Adrenal gland (tissue), 12 donors: ENCODE results near the gene JOSD1. TPM values are rescaled to one million over a fixed set of nuclear protein-coding genes. Genes with fewer than 3 reads are reported as not detected.

Experiments used
- DNase-seq, 7 donors: peaks; one replicate each; pipeline ENCODE4 v3.0.0-alpha.2; 2019 to 2020
- H3K27ac ChIP-seq, 5 donors: fragments of 200-600 bp; sonication (generic) in 4 of 5; 1 replicate in 3 of 5; 2 replicates in 2 of 5; pipeline versions ENCODE4 v1.5.1 to v1.8.0; 2016 to 2020; ENCODE audit warnings: mild to moderate bottlenecking in 1 of 5
- H3K27me3 ChIP-seq: fragments of 200-600 bp; 2 replicates; pipeline ENCODE4 v1.8.0; 2021
- H3K36me3 ChIP-seq, 2 donors: fragments of 200-600 bp; replicated peaks in 1 of 2; 1 replicate in 1 of 2; 2 replicates in 1 of 2; pipeline versions ENCODE4 v1.5.1 to v1.8.0; 2018 to 2022
- H3K4me1 ChIP-seq, 2 donors: fragments of 200-600 bp; replicated peaks in 1 of 2; 1 replicate in 1 of 2; 2 replicates in 1 of 2; pipeline versions ENCODE4 v1.5.1 to v1.8.0; 2018 to 2021
- H3K4me3 ChIP-seq, 4 donors: fragments of 200-600 bp; sonication (generic) in 3 of 4; one replicate each; pipeline ENCODE4 v1.5.1; 2016 to 2018
- H3K9me3 ChIP-seq, 3 donors: fragments of 200-600 bp; sonication (generic) in 1 of 3; replicated peaks in 1 of 3; 1 replicate in 2 of 3; 2 replicates in 1 of 3; pipeline versions ENCODE4 v1.5.1 to v1.8.0; 2016 to 2021
- POLR2A ChIP-seq, 2 donors: fragments of 450-650 bp; IDR thresholded peaks; one replicate each; pipeline ENCODE4 v1.6.1; 2017; ENCODE audit warnings: antibody characterized with exemption in 2 of 2, mild to moderate bottlenecking in 2 of 2, moderate library complexity in 1 of 2
- WGBS, 4 donors: extraction: QIAGEN DNeasy Blood & Tissue Kit in 2 of 4; methylation state at CpG; one replicate each; pipeline versions ENCODE4 v1.1.5 to v1.1.7; 2013 to 2017; 5-methylcytosine and 5-hydroxymethylcytosine counted together
- intact Hi-C, 2 donors: fragments of 100-400 bp; cut with DNase I; formaldehyde crosslinking; loops; one replicate each; pipeline versions ENCODE4 v1.14.1 to v1.15.0; 2022 to 2023
- polyA plus RNA-seq, 3 donors: library from polyadenylated mRNA; stranded (reverse); fragments of 200-250 nt in 2 of 3; fragments of 350-450 nt in 1 of 3; fragmentation: Illumina TruSeq in 1 of 3; extraction: RNeasy Lipid Tissue Mini Kit (QIAGEN cat#74804) in 1 of 3; gene quantifications; one replicate each; pipeline ENCODE4 v1.2.3, GENCODE V29; 2013 to 2014
- total RNA-seq, 9 donors: library from RNA; depleted of rRNA in 4 of 9; stranded (reverse); fragments of >200 nt in 4 of 9; fragments of 120-200 nt in 1 of 9; fragmentation: NEBNext Ultra II Directional in 1 of 9; extraction: Animal tissue kit (Norgen Biotek cat#: 25700) in 1 of 9; gene quantifications; one replicate each; pipeline versions ENCODE4 v1.1.0 to v1.2.4, GENCODE V29; 2013 to 2023
- TF ChIP-seq, protein P1 (sequence below), 6 experiments: fragments of 450-650 bp in 4 of 6; fragments of 200-600 bp in 2 of 6; sonication (generic) in 1 of 6; IDR thresholded peaks; 1 replicate in 5 of 6; 2 replicates in 1 of 6; pipeline versions ENCODE4 v1.5.1 to v1.8.0; 2016 to 2021; ENCODE audit warnings: antibody characterized with exemption in 6 of 6, mild to moderate bottlenecking in 2 of 6, moderate library complexity in 1 of 6
- donor health status: healthy with polysubstance abuse.
- donor health status: Bipolar disorder and iron deficiency.
- donor health status: DM: yes; HTN: yes; CAD: no.
- donor health status: DM: no; HTN: no; CAD: no.
- donor health status: DM: no; HTN: no; CAD: no.
- donor health status: DM: yes; HTN: yes; CAD: no.

JOSD1 gene
- total and polyA plus RNA-seq, 12 donors = 14.3 to 93.4 (median 42.4) TPM

DNA sequence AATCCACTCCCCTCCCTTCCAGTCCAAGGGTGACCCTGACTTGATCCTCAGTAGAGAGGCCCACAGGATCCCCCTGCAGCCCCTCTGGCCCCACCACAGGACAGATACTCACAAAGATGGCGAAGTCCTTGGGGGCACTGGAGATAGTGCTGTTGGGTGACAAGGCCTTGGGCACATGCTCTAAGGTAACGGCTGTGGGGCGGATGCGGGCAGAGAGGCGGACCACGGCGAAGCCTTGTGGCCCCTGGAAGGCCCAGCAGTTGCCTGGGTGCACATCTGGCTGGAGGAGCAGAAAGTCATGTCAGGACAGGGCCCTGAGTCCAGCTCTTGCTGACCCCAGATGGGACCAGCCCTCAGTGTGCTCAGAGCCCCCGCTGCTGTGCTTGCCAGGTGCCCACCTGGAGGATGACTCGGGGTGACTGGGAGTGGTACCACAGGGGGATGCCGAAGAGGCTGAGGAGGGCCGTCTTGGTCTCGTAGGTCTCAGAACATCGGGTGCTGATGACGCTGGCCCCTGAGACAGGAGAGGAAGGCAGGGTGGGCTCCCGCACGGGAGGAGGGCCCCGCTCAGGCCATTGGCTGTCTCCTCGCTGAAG lies 37.8 kb upstream of the JOSD1 start:
- Histone ChIP-seq H3K4me3 (no peak overlapping the region), H3K36me3 (peaks cover 0 to 85% of the 10 kb centered on the region in 2 donors), H3K9me3 (no peaks in the 10 kb centered on the region), H3K27ac (no peak overlapping the region), H3K27me3 (no peaks in the 10 kb centered on the region), H3K4me1 (peaks cover 10 to 11% of the 10 kb centered on the region in 2 donors)
- WGBS, 4 donors = 92 to 97% (median 93%) methylated on average over 16 to 18 of the region's 18 CpGs
- TF ChIP-seq, protein P1, sequence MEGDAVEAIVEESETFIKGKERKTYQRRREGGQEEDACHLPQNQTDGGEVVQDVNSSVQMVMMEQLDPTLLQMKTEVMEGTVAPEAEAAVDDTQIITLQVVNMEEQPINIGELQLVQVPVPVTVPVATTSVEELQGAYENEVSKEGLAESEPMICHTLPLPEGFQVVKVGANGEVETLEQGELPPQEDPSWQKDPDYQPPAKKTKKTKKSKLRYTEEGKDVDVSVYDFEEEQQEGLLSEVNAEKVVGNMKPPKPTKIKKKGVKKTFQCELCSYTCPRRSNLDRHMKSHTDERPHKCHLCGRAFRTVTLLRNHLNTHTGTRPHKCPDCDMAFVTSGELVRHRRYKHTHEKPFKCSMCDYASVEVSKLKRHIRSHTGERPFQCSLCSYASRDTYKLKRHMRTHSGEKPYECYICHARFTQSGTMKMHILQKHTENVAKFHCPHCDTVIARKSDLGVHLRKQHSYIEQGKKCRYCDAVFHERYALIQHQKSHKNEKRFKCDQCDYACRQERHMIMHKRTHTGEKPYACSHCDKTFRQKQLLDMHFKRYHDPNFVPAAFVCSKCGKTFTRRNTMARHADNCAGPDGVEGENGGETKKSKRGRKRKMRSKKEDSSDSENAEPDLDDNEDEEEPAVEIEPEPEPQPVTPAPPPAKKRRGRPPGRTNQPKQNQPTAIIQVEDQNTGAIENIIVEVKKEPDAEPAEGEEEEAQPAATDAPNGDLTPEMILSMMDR (IDR thresholded peaks at IDR 0.05) = no peak
- no peak for TF ChIP-seq POLR2A (IDR thresholded peaks at IDR 0.05)
- DNase-seq = no peak
- intact Hi-C loops = no loop called here

DNA sequence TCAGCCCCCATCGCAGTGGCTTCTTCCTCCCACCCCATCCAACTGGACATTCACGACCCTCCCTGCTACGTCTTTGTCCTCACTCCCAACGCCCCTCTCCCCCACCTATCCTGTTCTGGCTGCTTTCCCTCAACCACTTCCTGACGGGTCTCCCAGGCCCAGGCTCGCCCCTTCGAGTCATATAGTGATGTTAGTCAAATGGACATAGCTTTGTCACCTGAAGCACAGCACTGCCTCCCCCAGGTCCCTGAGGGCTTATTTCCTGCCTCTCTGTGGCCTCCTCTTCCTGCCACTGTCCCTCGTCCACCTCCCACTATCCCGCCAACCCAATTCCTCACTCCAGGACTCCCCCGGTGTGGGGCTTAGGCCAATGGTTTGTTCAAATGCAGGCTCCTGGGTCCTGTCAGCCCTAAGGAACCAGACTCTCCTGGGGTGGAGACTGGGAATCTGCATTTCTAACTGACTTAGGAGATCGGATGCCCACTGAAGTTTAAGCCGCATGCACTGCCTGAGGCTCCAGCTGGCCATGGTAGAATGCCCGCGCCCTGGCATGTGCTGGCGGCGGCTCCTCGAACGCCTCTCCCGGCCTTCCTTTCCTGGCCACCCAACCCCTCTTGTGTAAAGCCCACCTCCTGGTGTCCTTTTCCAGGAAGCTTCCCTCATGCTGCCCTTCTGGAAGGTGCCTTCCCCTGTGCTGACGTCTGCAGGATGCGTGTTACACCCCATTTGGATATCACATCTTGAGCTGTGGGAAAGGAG lies 36.7 kb upstream of the JOSD1 start:
- 80 to 89% (median 85%) methylated on average over 10 to 21 of the region's 21 CpGs for WGBS, 4 donors
- Histone ChIP-seq H3K4me1 (peaks cover 18 to 19% of the 10 kb centered on the region in 2 donors), H3K27me3 (no peaks in the 10 kb centered on the region), H3K27ac (no peak overlapping the region), H3K4me3 (no peak overlapping the region), H3K9me3 (no peaks in the 10 kb centered on the region), H3K36me3 (peaks cover 0 to 75% of the 10 kb centered on the region in 2 donors)
- intact Hi-C loops = no loop called here
- TF ChIP-seq, protein P1 (IDR thresholded peaks at IDR 0.05) = no peak
- DNase-seq = no peak

DNA sequence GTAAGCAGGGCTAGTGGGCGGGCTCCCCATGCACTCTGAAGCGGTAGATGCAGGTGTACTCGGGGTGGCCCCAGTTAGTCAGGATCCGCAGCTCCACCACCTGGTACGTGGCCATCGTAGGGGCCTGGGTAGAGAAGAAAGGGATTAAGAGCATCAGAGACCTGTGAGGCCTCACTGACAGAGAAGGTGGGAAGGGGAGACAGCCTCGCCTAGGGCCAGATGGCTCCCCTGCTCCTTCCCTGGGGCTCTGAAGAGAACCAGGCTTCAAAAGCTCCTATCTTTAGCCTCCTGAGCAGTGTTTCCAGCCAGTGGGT lies 35.5 kb upstream of the JOSD1 start:
- no peaks in the 10 kb centered on the region for H3K9me3 ChIP-seq
- WGBS, 4 donors = 83 to 94% (median 88%) methylated on average over 6 to 7 of the region's 7 CpGs
- DNase-seq = no peak
- intact Hi-C loops = no loop called here
- peaks cover 18 to 19% of the 10 kb centered on the region in 2 donors for H3K4me1 ChIP-seq
- H3K27me3 ChIP-seq = no peaks in the 10 kb centered on the region
- TF ChIP-seq POLR2A (IDR thresholded peaks at IDR 0.05) = no peak
- TF ChIP-seq, protein P1 (IDR thresholded peaks at IDR 0.05) = no peak
- H3K27ac ChIP-seq = no peak overlapping the region
- H3K4me3 ChIP-seq = no peak overlapping the region
- peaks cover 0 to 74% of the 10 kb centered on the region in 2 donors for H3K36me3 ChIP-seq

DNA sequence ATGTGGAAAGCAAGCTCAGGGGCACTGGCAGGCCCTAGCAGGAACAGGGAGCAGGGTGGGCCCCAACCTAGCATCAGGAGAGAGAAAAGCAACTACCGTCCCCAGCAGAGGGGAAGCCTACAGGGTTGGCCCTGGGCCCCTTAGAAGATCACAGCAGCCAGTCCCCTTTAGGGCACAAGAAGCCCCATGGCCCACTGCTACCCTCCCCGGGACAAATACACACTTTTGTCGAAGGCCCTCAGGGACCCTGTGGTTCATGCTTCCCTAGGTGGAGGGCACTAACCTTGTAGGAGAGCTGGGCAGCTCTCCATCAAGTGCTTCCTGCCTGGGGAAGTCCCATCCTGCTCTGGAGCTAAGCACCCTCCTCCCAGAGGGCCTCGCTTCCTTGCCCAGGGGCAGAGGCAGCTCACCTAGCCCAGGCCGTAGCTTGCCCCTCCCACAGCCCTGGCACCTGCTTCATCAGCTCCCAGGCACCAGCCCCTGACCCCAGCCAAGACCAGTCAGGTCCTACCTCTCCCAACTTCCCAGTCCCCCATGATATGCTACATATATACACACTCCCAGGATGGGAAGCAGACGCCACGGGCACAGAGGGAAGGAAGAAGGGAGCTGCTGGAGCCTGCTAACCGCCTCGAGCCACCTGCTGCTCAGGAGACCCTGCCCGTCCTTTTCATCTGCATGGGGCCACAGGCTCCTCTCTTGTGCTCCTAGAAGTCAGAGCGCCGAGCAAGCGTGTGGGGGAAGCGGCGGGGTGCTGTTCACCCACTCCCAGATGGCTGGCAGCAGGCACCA lies 34.9 kb upstream of the JOSD1 start:
- Histone ChIP-seq H3K4me1 (peaks cover 18 to 19% of the 10 kb centered on the region in 2 donors), H3K4me3 (no peak overlapping the region), H3K27ac (peak overlapping the region in 1 of 5 donors; percentile 29), H3K9me3 (no peaks in the 10 kb centered on the region), H3K36me3 (peaks cover 0 to 74% of the 10 kb centered on the region in 2 donors), H3K27me3 (no peaks in the 10 kb centered on the region)
- intact Hi-C loops = no loop called here
- DNase-seq = no peak
- WGBS, 4 donors = 84 to 95% (median 87%) methylated on average over 12 to 15 of the region's 15 CpGs
- TF ChIP-seq POLR2A (IDR thresholded peaks at IDR 0.05) = no peak
- TF ChIP-seq, protein P1 (IDR thresholded peaks at IDR 0.05) = no peak
